GM18519 (cell line): Measurements from ENCODE around the gene ISG20.
A peak's percentile ranks its signal among the peaks of the same experiment; 100 is the strongest.
"Not testable (repeated sequence)": the region's sequence is repeated elsewhere in the genome, so short reads cannot be mapped to it uniquely, and the experiment has no call there.

Experiments used
- ATAC-seq: cut with Tn5 transposase; IDR thresholded peaks from one replicate; pipeline ENCODE4 v1.9.1; 2021; ENCODE audit warnings: mild to moderate bottlenecking, moderate library complexity; ENCODE audit not compliant: unreplicated experiment, low FRiP score

Gene ISG20

GRCh38 chr15:88634449-88634848 lies 4.4 kb upstream of the ISG20 start:
- ATAC-seq = no peak

GRCh38 chr15:88635318-88635717 lies 3.5 kb upstream of the ISG20 start:
- peak; percentile 33 for ATAC-seq

GRCh38 chr15:88636050-88636449 lies 2.8 kb upstream of the ISG20 start:
- no peak for ATAC-seq

DNA sequence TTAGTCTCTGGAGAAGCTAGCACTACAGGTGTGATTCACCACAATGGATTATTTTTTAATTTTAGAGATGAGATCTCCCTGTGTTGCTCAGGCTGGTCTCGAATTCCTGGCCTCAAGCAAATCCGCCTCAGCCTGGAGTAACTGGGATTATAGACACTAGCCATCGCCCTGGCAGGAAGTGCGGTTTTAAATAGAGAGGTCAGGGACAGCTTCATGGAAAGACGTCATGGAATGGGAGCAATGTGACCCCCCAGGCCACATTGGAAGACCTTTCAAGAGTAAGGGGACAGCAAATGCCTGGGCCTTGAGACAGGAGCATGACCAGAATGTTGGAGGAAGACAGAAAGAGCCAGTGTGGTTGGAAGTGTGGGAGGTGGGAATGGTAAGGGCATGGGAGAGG lies 2.2 kb upstream of the ISG20 start:
- no peak for ATAC-seq

DNA sequence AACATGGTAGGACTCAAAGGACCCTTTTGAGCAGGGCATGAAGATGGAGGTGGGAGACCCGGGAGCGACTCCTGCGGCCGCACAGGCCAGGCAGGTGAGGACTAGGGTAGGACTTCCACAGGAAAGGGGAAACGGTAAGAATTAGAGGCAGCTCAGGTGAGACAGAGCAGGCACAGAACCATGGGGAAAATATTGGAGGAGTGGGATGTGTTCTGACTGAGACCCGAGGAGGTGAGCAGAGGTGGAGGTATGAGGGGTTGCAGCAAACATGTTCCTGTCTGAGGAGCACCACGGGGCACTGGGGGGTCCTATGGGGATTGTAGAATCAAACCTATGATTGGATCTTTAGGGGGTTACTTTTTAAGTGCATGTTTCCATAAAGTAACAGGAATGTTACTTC lies 1.4 kb upstream of the ISG20 start:
- ATAC-seq = no peak

GRCh38 chr15:88637841-88638625 lies 783 bp upstream of the ISG20 start:
- no peak for ATAC-seq

- no peak for ATAC-seq
Measured at GRCh38 chr15:88641959-88642452, 3.2 kb downstream of the ISG20 start.

DNA sequence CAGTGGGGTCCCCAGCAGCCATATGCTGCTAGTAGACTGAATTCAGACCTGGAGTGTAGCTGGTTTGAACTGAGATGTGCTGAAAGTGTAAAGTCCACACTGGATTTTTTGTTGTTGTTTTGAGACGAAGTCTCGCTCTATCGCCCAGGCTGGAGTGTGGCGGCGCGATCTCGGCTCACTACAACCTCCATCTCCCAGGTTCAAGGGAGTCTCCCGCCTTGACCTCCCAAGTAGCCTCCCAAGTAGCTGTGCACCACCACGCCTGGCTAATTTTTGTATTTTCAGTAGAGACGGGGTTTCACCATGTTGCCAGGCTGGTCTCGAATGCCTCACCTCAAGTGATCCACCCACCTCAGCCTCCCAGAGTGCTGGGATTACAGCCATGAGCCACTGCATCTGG lies 3.7 kb downstream of the ISG20 start:
- not testable (repeated sequence) for ATAC-seq

- ATAC-seq = no peak
Measured at GRCh38 chr15:88644741-88645140, 5.9 kb downstream of the ISG20 start.

GRCh38 chr15:88645171-88646087 lies 6.6 kb downstream of the ISG20 start:
- no peak for ATAC-seq

DNA sequence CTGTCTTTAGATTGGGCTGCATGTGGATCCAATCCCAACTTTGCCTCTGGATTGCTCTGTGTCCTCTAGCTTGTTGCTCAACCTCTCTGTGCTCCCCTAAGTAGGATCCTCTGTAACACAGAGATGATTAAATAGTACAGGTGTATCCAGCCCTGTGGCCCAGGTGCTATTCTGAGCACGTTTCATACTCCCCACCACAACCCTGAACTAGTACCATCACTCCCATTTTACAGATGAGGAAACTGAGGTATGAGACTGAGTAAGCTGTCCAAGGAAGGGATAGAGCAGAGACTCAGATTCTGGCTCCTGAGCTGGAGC lies 7.2 kb downstream of the ISG20 start:
- ATAC-seq = no peak

DNA sequence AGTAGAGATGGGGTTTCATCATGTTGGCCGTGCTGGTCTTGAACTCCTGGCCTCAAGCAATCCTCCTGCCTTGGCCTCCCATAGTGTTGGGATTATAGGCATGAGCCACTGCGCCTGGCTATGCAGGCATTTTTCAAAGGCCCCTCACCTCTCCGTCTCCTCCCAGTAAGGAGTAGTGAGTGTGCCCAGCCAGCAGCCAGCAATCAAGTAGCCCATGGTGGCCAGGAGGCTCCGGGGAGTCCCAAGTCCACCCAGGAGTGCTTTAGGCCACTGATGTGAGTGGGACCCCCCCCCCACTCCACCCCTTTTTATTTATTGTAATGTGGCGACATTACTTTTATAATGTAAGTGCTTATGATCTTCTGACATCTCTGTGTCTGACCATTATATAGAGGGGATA lies 8.1 kb downstream of the ISG20 start:
- no peak for ATAC-seq

DNA sequence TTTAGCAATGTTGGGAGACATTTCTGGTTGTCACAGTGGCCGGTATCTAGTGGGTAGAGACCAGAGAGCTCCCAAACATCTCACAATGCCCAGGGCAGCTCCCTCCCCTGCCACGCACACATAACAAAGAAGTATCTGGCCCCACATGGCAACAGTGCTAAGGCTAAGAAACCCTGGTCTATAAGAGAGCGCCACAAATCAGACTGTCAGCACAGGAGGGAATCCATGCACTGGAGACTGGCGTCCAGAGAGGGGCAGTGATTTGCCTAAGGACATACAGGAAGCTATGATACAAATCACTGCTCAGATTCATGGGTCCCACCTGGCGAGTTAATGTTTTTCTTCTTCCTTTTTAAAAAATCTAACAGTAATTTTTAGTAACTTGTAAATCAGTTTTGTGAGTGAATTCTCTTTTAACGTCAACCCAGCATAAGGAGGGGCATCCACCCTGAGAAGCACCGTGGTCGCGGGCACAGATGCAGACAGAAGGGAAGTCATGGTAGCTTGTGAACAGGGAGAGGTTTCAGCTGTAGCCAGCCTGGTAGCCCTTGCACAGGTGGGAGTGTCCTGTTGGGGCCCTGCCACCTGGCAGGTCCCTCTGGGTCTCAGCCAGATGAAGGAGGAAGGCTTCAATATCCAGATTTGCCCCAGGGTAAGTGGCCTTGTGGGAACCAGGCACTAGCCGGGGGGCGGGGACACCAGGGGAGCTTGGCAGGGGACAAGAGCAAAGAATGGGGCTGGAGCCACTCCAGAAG lies 8.7 kb downstream of the ISG20 start:
- ATAC-seq = no peak

DNA sequence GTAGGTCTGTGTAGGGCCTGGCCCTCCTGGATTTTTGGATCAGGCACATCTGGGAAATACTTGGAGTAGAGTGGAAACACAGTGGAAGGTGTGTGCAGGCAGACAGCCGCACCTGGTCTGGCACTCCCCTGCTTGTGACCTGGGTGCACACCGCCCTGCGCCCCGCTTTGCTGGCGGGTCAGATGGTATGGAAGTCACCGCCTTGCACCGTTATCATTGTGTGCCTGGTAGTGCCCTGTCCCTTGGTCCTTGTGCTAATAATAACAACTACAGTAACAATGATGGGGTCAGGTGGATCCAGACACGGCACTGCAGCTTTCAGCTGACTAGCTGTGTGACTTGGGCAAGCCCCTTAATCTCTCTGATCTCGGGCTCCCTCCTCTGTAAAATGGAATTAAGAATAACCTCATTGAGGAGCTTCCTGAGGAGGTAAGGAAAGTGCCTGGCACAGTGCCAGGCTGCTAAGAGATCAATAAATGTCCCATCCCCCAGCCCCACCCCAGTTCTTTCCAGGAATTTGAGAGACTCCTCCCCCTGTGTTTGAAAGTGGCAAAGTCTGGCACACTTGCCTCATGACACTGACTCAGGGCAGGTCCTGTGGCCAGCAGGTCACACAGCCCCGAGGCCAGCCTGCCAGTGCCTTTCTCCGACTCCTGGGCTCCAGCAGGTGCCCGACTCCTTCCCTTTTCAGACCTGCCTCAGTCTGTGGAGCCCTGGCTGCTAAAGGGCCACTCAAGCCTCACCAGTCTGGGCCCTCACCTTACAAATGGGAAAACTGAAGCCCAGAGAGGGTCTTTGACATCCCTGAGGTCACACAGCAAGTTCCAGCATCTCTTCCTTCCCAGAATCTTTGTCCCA lies 9.8 kb downstream of the ISG20 start:
- no peak for ATAC-seq

DNA sequence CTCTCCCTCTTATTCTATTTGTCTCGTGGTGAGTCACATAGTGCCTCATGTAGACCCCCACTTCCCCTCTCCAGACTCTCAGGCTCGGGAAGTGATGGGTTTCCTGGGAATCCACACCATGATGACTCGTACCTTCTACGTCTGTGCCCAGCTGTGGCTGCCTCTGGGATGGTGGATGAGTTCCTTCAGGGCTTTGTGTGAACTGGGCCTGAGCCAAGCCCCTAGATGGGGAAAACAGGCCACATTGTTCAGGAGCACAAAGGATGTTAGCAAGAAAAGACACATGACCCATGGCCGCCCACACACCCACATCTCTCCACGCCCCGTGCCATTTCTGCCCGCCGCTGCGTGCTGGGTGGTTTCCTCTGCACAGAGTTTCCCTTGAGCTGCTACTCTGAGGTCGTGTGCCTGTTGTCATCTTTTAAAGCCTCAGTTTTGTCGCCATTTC lies 10.5 kb downstream of the ISG20 start:
- ATAC-seq = peak; percentile 60

GRCh38 chr15:88649753-88650551 lies 11.1 kb downstream of the ISG20 start:
- no peak for ATAC-seq

DNA sequence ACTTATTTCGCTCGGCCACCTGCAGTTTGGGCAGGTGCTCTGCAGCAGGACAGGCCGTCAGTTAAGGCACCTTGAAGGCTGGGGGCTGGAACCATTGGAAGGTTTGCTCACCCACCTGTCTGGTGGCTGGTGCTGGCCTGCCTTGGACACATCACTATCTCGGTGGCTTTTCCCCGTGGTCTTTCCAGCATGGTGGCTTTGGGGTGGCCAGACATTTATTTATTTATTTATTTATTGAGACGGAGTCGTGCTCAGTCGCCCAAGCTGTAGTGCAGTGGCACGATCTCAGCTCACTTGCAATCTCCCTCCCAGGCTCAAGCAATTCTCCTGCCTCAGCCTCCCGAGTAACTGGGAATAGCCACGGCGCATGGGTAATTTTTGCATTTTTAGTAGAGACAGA lies 11.7 kb downstream of the ISG20 start:
- ATAC-seq = no peak

- no peak for ATAC-seq
Measured at GRCh38 chr15:88651136-88651732, 12.4 kb downstream of the ISG20 start.

- no peak for ATAC-seq
Measured at GRCh38 chr15:88651971-88652370, 13.2 kb downstream of the ISG20 start.
